PFSK-1 (cell line): Measurements from ENCODE around the gene ACSF3.

Source experiments
- FOXP2 ChIP-seq: optimal IDR thresholded peaks from 2 replicates; pipeline ENCODE3; 2011; ENCODE audit warnings: borderline replicate concordance, control low read depth, inconsistent platforms; ENCODE audit not compliant: insufficient read depth; ENCODE audit errors: extremely low read length, extremely low read depth
- POLR2AphosphoS5 ChIP-seq: IDR thresholded peaks from 2 replicates; pipeline ENCODE4 v1.6.1; 2012; ENCODE audit warnings: low read depth, mild to moderate bottlenecking, control low read depth, low read length, moderate library complexity
- REST ChIP-seq, 2 experiments: IDR thresholded peaks; 2 replicates each; pipeline versions ENCODE4 v1.6.1 to v1.8.0; 2011 to 2012; ENCODE audit warnings: low read depth in 2 of 2, low read length in 2 of 2, control low read depth in 1 of 2, inconsistent platforms in 1 of 2, mild to moderate bottlenecking in 1 of 2, moderate library complexity in 1 of 2; ENCODE audit not compliant: insufficient read depth in 1 of 2
- SIN3A ChIP-seq: IDR thresholded peaks from 2 replicates; pipeline ENCODE4 v1.6.1; 2012; ENCODE audit warnings: mild to moderate bottlenecking, low read length, moderate library complexity, borderline replicate concordance; ENCODE audit not compliant: insufficient read depth
- TAF1 ChIP-seq: IDR thresholded peaks from 2 replicates; pipeline ENCODE4 v1.6.1; 2012; ENCODE audit warnings: low read length, control low read depth, borderline replicate concordance; ENCODE audit not compliant: insufficient read depth

- TF ChIP-seq TAF1 (no peak), POLR2AphosphoS5 (no peak), SIN3A (no peak), REST (IDR thresholded peaks at IDR 0.05; ENCODE audit: insufficient read depth in 1 of 2, low read depth in 2 of 2, low read length in 2 of 2) (no peak), FOXP2 (no peak)
Measured at GRCh38 chr16:89057738-89058137, 35.9 kb upstream of the ACSF3 start.
